HepG2 (cell line): ENCODE data around the gene DCST2. TPM values are rescaled to one million over a fixed set of nuclear protein-coding genes. Genes with fewer than 3 reads are reported as not detected.

Experiments
- ATAC-seq: fragments of 200-7000 bp; cut with Tn5 transposase; 3 replicates; pipeline ENCODE4 v1.9.1; 2020; ENCODE audit warnings: mild to moderate bottlenecking, moderate library complexity
- BruUV-seq: library from RNA; stranded (reverse); fragments of 400-500 nt; replicated peaks from 2 replicates; lab custom pipeline; 2021; lab: Mats Ljungman, UMichigan
- CTCF ChIA-PET: fragments of 300-600 bp; formaldehyde crosslinking; extraction: SDS; loops from one replicate; lab custom pipeline; 2021; ENCODE audit warnings: low total read pairs, inconsistent platforms, low intra/inter-chr PET ratio; lab: Yijun Ruan, JAX
- POLR2A ChIA-PET: fragments of 350-600 bp; sonication (Branson Sonifier 250); formaldehyde crosslinking; loops from one replicate; lab custom pipeline; 2020; ENCODE audit warnings: antibody characterized with exemption, inconsistent platforms; lab: Yijun Ruan, JAX
- DNase-seq: peaks from one replicate; pipeline ENCODE4 v3.0.0-alpha.2; 2015; ENCODE audit warnings: low spot score
- FAIRE-seq: peaks from 3 replicates; lab custom pipeline; 2011; peaks lifted over from hg19 to GRCh38; lab: Jason Lieb, UNC
- H2AFZ ChIP-seq: one replicate; pipeline ENCODE4 v1.6.1; 2011; ENCODE audit warnings: low read length, inconsistent platforms
- H3K27ac ChIP-seq: fragments of 300-600 bp; 3 replicates; pipeline ENCODE4 v1.8.0; 2011; ENCODE audit warnings: mixed run types, mild to moderate bottlenecking, mixed read lengths, low read length, inconsistent platforms; ENCODE audit not compliant: insufficient read depth; ENCODE audit errors: extremely low read length
- H3K27me3 ChIP-seq, 2 experiments: fragments of 200-600 bp in 1 of 2; 2 replicates in 1 of 2; 3 replicates in 1 of 2; pipeline versions ENCODE4 v1.6.0 to v1.8.0; 2011; ENCODE audit warnings: low read length in 2 of 2, mild to moderate bottlenecking in 2 of 2, moderate library complexity in 2 of 2, inconsistent platforms in 1 of 2; ENCODE audit not compliant: insufficient read depth in 2 of 2, control insufficient read depth in 1 of 2
- H3K36me3 ChIP-seq, 2 experiments: fragments of 200-600 bp in 1 of 2; replicated peaks in 1 of 2; 2 replicates in 1 of 2; 3 replicates in 1 of 2; pipeline versions ENCODE4 v1.5.1 to v1.8.0; 2011; ENCODE audit warnings: low read length in 2 of 2, inconsistent platforms in 1 of 2; ENCODE audit not compliant: insufficient read depth in 2 of 2, control insufficient read depth in 1 of 2
- H3K4me1 ChIP-seq: 2 replicates; pipeline ENCODE4 v1.5.1; 2012; ENCODE audit warnings: low read length, inconsistent platforms; ENCODE audit not compliant: insufficient read depth
- H3K4me2 ChIP-seq: 2 replicates; pipeline ENCODE4 v1.6.0; 2011; ENCODE audit warnings: low read depth, low read length, inconsistent platforms
- H3K4me3 ChIP-seq, 3 experiments: fragments of 200-600 bp in 1 of 3; sonication (generic), shearing (Covaris generic) in 1 of 3; replicated peaks in 1 of 3; 2 replicates each; pipeline ENCODE4 v1.5.1; 2011 to 2016; ENCODE audit warnings: low read length in 3 of 3, inconsistent platforms in 2 of 3, low read depth in 2 of 3, mild to moderate bottlenecking in 2 of 3, control low read depth in 1 of 3, mixed read lengths in 1 of 3; ENCODE audit not compliant: insufficient read depth in 1 of 3
- H3K79me2 ChIP-seq: one replicate; pipeline ENCODE4 v1.6.1; 2011; ENCODE audit warnings: low read length, inconsistent platforms; ENCODE audit not compliant: insufficient read depth
- H3K9ac ChIP-seq: 2 replicates; pipeline ENCODE4 v1.6.0; 2011; ENCODE audit warnings: mild to moderate bottlenecking, low read depth, low read length, inconsistent platforms; ENCODE audit not compliant: insufficient read depth
- H3K9me3 ChIP-seq: 2 replicates; pipeline ENCODE4 v1.5.1; 2012; ENCODE audit warnings: mild to moderate bottlenecking, low read length
- H4K20me1 ChIP-seq: 2 replicates; pipeline ENCODE4 v1.6.0; 2011; ENCODE audit warnings: inconsistent platforms, mild to moderate bottlenecking, low read length, moderate library complexity; ENCODE audit not compliant: insufficient read depth
- BATF2 ChIP-seq: sonication (generic); formaldehyde crosslinking; IDR thresholded peaks from 2 replicates; pipeline ENCODE4 v1.8.0; 2022; ENCODE audit warnings: mild to moderate bottlenecking, missing genetic modification reagents, moderate library complexity
- FOSL1 ChIP-seq: sonication (generic); formaldehyde crosslinking; IDR thresholded peaks from 2 replicates; pipeline ENCODE4 v1.9.0; 2021; ENCODE audit warnings: missing genetic modification reagents, borderline replicate concordance
- KLF12 ChIP-seq: sonication (generic); formaldehyde crosslinking; IDR thresholded peaks from 2 replicates; pipeline ENCODE4 v1.4.0; 2020; ENCODE audit warnings: missing genetic modification reagents, borderline replicate concordance
- MIXL1 ChIP-seq: IDR thresholded peaks from 2 replicates; pipeline ENCODE4 v1.6.1; 2016
- MZF1 ChIP-seq: sonication (generic); formaldehyde crosslinking; IDR thresholded peaks from 2 replicates; pipeline ENCODE4 v1.8.1; 2023; ENCODE audit warnings: mild to moderate bottlenecking, missing genetic modification reagents, borderline replicate concordance
- PRMT3 ChIP-seq: sonication (generic); formaldehyde crosslinking; IDR thresholded peaks from 2 replicates; pipeline ENCODE4 v1.8.1; 2022; ENCODE audit warnings: low read depth, mild to moderate bottlenecking, moderate library complexity, missing genetic modification reagents, borderline replicate concordance
- RBAK ChIP-seq: sonication (generic); formaldehyde crosslinking; IDR thresholded peaks from 2 replicates; pipeline ENCODE4 v1.5.1; 2020; ENCODE audit warnings: mild to moderate bottlenecking, missing genetic modification reagents
- RNF2 ChIP-seq: fragments of 450-650 bp; conservative IDR thresholded peaks from 2 replicates; pipeline ENCODE4 v1.6.1; 2016; ENCODE audit warnings: low read depth
- SPEN ChIP-seq: sonication (generic); formaldehyde crosslinking; IDR thresholded peaks from 2 replicates; pipeline ENCODE4 v1.5.1; 2020; ENCODE audit warnings: low read depth, mild to moderate bottlenecking, missing genetic modification reagents
- ZBTB1 ChIP-seq: sonication (generic); formaldehyde crosslinking; IDR thresholded peaks from 2 replicates; pipeline ENCODE4 v1.4.0; 2020; ENCODE audit warnings: missing genetic modification reagents, borderline replicate concordance
- ZNF207 ChIP-seq: fragments of 450-650 bp; IDR thresholded peaks from 2 replicates; pipeline ENCODE4 v1.6.1; 2016; ENCODE audit warnings: antibody characterized with exemption, borderline replicate concordance
- ZSCAN30 ChIP-seq: sonication (generic); formaldehyde crosslinking; IDR thresholded peaks from 2 replicates; pipeline ENCODE4 v1.5.0; 2020; ENCODE audit warnings: mild to moderate bottlenecking, missing genetic modification reagents
- WGBS: methylation state at CpG from one replicate; pipeline ENCODE4 v1.1.6; 2017; ENCODE audit warnings: low lambda C conversion rate; 5-methylcytosine and 5-hydroxymethylcytosine counted together
- in situ Hi-C: cut with HindIII; loops from 2 replicates; pipeline ENCODE4 v1.10.0; 2017; ENCODE audit warnings: low pct_unique_long_range_greater_than_20kb; ENCODE audit not compliant: extremely low pct_ligation_motif_present
- intact Hi-C: fragments of 100-400 bp; cut with micrococcal nuclease; formaldehyde crosslinking; loops from one replicate; pipeline ENCODE4 v1.10.0; 2022; ENCODE audit not compliant: unreplicated experiment
- polyA plus RNA-seq, 8 experiments: library from polyadenylated mRNA; depleted of rRNA in 3 of 8; stranded (reverse) in 7 of 8; unstranded in 1 of 8; fragments of >200 nt; fragmentation: Illumina TruSeq in 4 of 8; extraction: Trizol in 4 of 8; gene quantifications; 2 replicates each; pipeline versions ENCODE4 v1.2.1 to v1.2.3, GENCODE V29; 2011 to 2016; ENCODE audit warnings: low read depth in 4 of 8, missing spikeins in 1 of 8, mixed read lengths in 1 of 8; ENCODE audit not compliant: insufficient read depth in 1 of 8
- total RNA-seq, 5 experiments: library from RNA; depleted of rRNA; stranded (reverse); fragments of >200 nt; fragmentation: Illumina TruSeq; extraction: Trizol; gene quantifications; 2 replicates each; pipeline ENCODE4 v1.2.3, GENCODE V29; 2016; ENCODE audit warnings: low read depth in 1 of 5
- TF ChIP-seq, protein P1 (sequence below): sonication (generic); formaldehyde crosslinking; IDR thresholded peaks from 2 replicates; pipeline ENCODE4 v1.4.0; 2020; ENCODE audit warnings: mild to moderate bottlenecking, missing genetic modification reagents
- TF ChIP-seq, protein P2 (sequence below): IDR thresholded peaks from 2 replicates; pipeline ENCODE4 v1.6.1; 2016; ENCODE audit warnings: low read depth, control low read depth

Gene DCST2
- total and polyA plus RNA-seq, 2 of the 13 experiments (the other 11 are each of a cell fraction or from before 2014, with no cell fraction given): 0.74 TPM; not detected in 1

- H4K20me1 ChIP-seq: no peaks in the 10 kb centered on the region
- ChIA-PET CTCF (no interaction called here), POLR2A (interaction anchor here (0.9 kb wide), 1 partner anchor 25 kb away, joined by 3 read pairs; the partner anchor contains the start of gene EFNA4)
- no peak overlapping the region for H2AFZ ChIP-seq
- peaks cover 14 to 58% of the 10 kb centered on the region in 2 experiments for H3K27me3 ChIP-seq
- no peak for DNase-seq
- BruUV-seq: no TSS peak
- 30% methylated on average over 6 of the region's 6 CpGs for WGBS
- H3K27ac ChIP-seq: no peak overlapping the region
- TF ChIP-seq MIXL1 (CRISPR knock-in tag) (no peak), RNF2 (no peak), MZF1 (CRISPR knock-in tag) (no peak)
- TF ChIP-seq, protein P1, sequence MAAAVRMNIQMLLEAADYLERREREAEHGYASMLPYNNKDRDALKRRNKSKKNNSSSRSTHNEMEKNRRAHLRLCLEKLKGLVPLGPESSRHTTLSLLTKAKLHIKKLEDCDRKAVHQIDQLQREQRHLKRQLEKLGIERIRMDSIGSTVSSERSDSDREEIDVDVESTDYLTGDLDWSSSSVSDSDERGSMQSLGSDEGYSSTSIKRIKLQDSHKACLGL (CRISPR knock-in tag): no peak
- no peaks in the 10 kb centered on the region for H3K36me3 ChIP-seq
- intact Hi-C loops (no loop called here), in situ Hi-C loops (no loop called here)
- H3K9ac ChIP-seq: no peak overlapping the region
- H3K4me1 ChIP-seq: peaks cover 27% of the 10 kb centered on the region
- no peak for FAIRE-seq
- H3K9me3 ChIP-seq: no peaks in the 10 kb centered on the region
- no peak overlapping the region for H3K4me3 ChIP-seq
- H3K79me2 ChIP-seq: no peaks in the 10 kb centered on the region
- ATAC-seq: no peak
- H3K4me2 ChIP-seq: no peak overlapping the region
These were observed 4.4 kb upstream of the DCST2 start for GRCh38 chr1:155037851-155038441.

DNA sequence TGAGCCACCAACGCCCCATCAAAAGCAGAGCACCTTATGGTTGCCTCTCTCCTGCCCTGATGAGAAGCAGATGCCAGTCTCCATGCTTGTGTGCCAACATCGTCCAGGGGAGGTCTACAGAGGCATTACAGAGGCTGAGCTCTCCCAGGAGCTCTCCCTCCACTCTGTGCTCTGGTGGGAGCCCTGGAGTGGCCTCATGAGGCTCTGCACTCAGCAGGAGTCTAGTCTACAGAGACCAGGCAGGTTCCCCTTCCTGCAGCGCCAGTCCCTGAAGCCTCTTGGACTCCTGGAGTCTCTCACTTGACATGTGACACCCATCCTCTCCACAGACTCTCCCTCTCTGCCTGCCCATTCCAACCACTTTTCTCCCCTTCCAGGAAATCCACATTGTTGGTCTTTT lies 3.5 kb upstream of the DCST2 start:
- Histone ChIP-seq H3K27ac (no peak overlapping the region), H3K27me3 (peaks cover 14 to 55% of the 10 kb centered on the region in 2 experiments), H3K79me2 (no peaks in the 10 kb centered on the region), H3K9ac (no peak overlapping the region), H3K36me3 (no peaks in the 10 kb centered on the region), H2AFZ (no peak overlapping the region), H3K4me1 (peaks cover 24% of the 10 kb centered on the region), H3K9me3 (no peaks in the 10 kb centered on the region), H3K4me3 (no peak overlapping the region), H4K20me1 (no peaks in the 10 kb centered on the region), H3K4me2 (no peak overlapping the region)
- FAIRE-seq: no peak
- DNase-seq: no peak
- CTCF ChIA-PET: no interaction called here
- ATAC-seq: no peak; the same call in 2 of the 3 replicates
- TF ChIP-seq PRMT3 (CRISPR knock-in tag) (no peak), RBAK (CRISPR knock-in tag) (no peak), SPEN (CRISPR knock-in tag) (no peak), ZNF207 (no peak), FOSL1 (CRISPR knock-in tag) (no peak), ZSCAN30 (CRISPR knock-in tag) (no peak), ZBTB1 (no peak), KLF12 (no peak), BATF2 (CRISPR knock-in tag) (no peak)
- TF ChIP-seq, protein P2, sequence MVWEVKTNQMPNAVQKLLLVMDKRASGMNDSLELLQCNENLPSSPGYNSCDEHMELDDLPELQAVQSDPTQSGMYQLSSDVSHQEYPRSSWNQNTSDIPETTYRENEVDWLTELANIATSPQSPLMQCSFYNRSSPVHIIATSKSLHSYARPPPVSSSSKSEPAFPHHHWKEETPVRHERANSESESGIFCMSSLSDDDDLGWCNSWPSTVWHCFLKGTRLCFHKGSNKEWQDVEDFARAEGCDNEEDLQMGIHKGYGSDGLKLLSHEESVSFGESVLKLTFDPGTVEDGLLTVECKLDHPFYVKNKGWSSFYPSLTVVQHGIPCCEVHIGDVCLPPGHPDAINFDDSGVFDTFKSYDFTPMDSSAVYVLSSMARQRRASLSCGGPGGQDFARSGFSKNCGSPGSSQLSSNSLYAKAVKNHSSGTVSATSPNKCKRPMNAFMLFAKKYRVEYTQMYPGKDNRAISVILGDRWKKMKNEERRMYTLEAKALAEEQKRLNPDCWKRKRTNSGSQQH: no peak
- in situ Hi-C loops: no loop called here
- BruUV-seq: no TSS peak
- WGBS: 0% methylated on average over 1 of the region's 3 CpGs
- POLR2A ChIA-PET: interaction anchor here (0.9 kb wide), 1 partner anchor 26 kb away, joined by 3 read pairs; the partner anchor contains the start of gene EFNA4
- intact Hi-C loops: no loop called here
